Panc1 (cell line): ENCODE data around the gene AKAP1. TPM values are rescaled to one million over a fixed set of nuclear protein-coding genes. Genes with fewer than 3 reads are reported as not detected.

Experiments used
- ATAC-seq: fragments of 200-7000 bp; cut with Tn5 transposase; 2 replicates; pipeline ENCODE4 v1.9.1; 2020; ENCODE audit warnings: mild to moderate bottlenecking, moderate library complexity
- BruUV-seq: library from RNA; stranded (reverse); fragments of 400-500 nt; replicated peaks from 2 replicates; lab custom pipeline; 2021; lab: Mats Ljungman, UMichigan
- CTCF ChIA-PET: fragments of 300-600 bp; sonication (Branson Sonifier 250); formaldehyde crosslinking; loops from one replicate; lab custom pipeline; 2022; ENCODE audit warnings: antibody characterized with exemption; lab: Charles Lee
- POLR2A ChIA-PET: fragments of 300-600 bp; sonication (Branson Sonifier 250); formaldehyde crosslinking; loops from one replicate; lab custom pipeline; 2022; ENCODE audit warnings: antibody characterized with exemption; lab: Charles Lee
- DNase-seq: peaks from one replicate; pipeline ENCODE4 v3.0.0-alpha.2; 2010; ENCODE audit warnings: low read depth, low spot score
- H3K27ac ChIP-seq: 2 replicates; pipeline ENCODE4 v1.5.1; 2011; ENCODE audit warnings: mild to moderate bottlenecking, low read length, inconsistent platforms
- H3K27me3 ChIP-seq: fragments of 200-500 bp; sonication (Bioruptor generic); 2 replicates; pipeline ENCODE4 v1.6.0; 2014; ENCODE audit warnings: low read length, inconsistent platforms; ENCODE audit not compliant: control insufficient read depth, insufficient read depth
- H3K36me3 ChIP-seq: fragments of 200-500 bp; sonication (Bioruptor generic); 2 replicates; pipeline ENCODE4 v1.5.1; 2014; ENCODE audit warnings: inconsistent platforms, mild to moderate bottlenecking, low read length, moderate library complexity; ENCODE audit not compliant: control insufficient read depth, insufficient read depth
- H3K4me1 ChIP-seq: 2 replicates; pipeline ENCODE4 v1.5.1; 2011; ENCODE audit warnings: inconsistent platforms, mild to moderate bottlenecking, low read length, moderate library complexity; ENCODE audit not compliant: control insufficient read depth, insufficient read depth
- H3K4me3 ChIP-seq, 2 experiments: 2 replicates each; pipeline ENCODE4 v1.5.1; 2011 to 2012; ENCODE audit warnings: low read depth in 2 of 2, low read length in 2 of 2, mild to moderate bottlenecking in 2 of 2, inconsistent platforms in 1 of 2, moderate library complexity in 1 of 2
- H3K9me3 ChIP-seq: fragments of 200-500 bp; sonication (Bioruptor generic); 2 replicates; pipeline ENCODE4 v1.5.1; 2014; ENCODE audit warnings: low read depth, mild to moderate bottlenecking, inconsistent platforms, low read length, moderate library complexity; ENCODE audit not compliant: control insufficient read depth, insufficient read depth
- CTCF ChIP-seq: fragments of 450-650 bp; IDR thresholded peaks from 2 replicates; pipeline ENCODE4 v1.5.1; 2017; ENCODE audit warnings: mild to moderate bottlenecking
- POLR2AphosphoS5 ChIP-seq: IDR thresholded peaks from 2 replicates; pipeline ENCODE4 v1.6.1; 2012; ENCODE audit warnings: mild to moderate bottlenecking, low read depth, low read length, moderate library complexity
- REST ChIP-seq, 2 experiments: IDR thresholded peaks; 2 replicates each; pipeline ENCODE4 v1.6.1; 2011 to 2012; ENCODE audit warnings: low read depth in 2 of 2, control low read depth in 1 of 2, low read length in 1 of 2, mild to moderate bottlenecking in 1 of 2, moderate library complexity in 1 of 2; ENCODE audit not compliant: insufficient read depth in 1 of 2
- SIN3A ChIP-seq: IDR thresholded peaks from 2 replicates; pipeline ENCODE4 v1.6.1; 2012; ENCODE audit warnings: low read depth, mild to moderate bottlenecking, low read length, moderate library complexity, borderline replicate concordance; ENCODE audit not compliant: insufficient read depth
- TCF7L2 ChIP-seq: IDR thresholded peaks from 2 replicates; pipeline ENCODE4 v1.6.1; 2011; ENCODE audit warnings: mild to moderate bottlenecking, low read depth, low read length, inconsistent platforms
- in situ Hi-C: cut with HindIII; loops from 2 replicates; pipeline ENCODE4 v1.10.0; 2016; ENCODE audit warnings: low sequenced_read_pairs, low pct_unique_long_range_greater_than_20kb
- intact Hi-C: fragments of 100-400 bp; cut with micrococcal nuclease; formaldehyde crosslinking; loops from one replicate; pipeline ENCODE4 v1.10.0; 2022; ENCODE audit not compliant: unreplicated experiment
- total RNA-seq: library from RNA; stranded (reverse); gene quantifications from one replicate; pipeline ENCODE4 v1.2.1, GENCODE V29; 2021; ENCODE audit not compliant: unreplicated experiment

The AKAP1 gene
- total RNA-seq, 1 experiment from 2014 or later = 52.7 TPM

GRCh38 chr17:57121308-57122042 lies 36.4 kb downstream of the AKAP1 start:
- CTCF ChIA-PET = interaction anchor here (0.8 kb wide), 1 partner anchor 11 kb away, joined by 3 read pairs; no protein-coding TSS in a partner anchor
- no TSS peak for BruUV-seq

GRCh38 chr17:57124053-57124452 lies 39.0 kb downstream of the AKAP1 start:
- in situ Hi-C loops (no loop called here), intact Hi-C loops (no loop called here)
- H3K36me3 ChIP-seq = peaks cover 6% of the 10 kb centered on the region; the same call in 1 of the 2 replicates
- CTCF ChIA-PET = no interaction called here
- no peak overlapping the region for H3K4me3 ChIP-seq
- no peak overlapping the region for H3K27ac ChIP-seq
- H3K9me3 ChIP-seq = no peaks in the 10 kb centered on the region
- POLR2A ChIA-PET = interaction anchor here (0.6 kb wide), 1 partner anchor 1228 kb away, joined by 3 read pairs; no protein-coding TSS in a partner anchor
- H3K4me1 ChIP-seq = no peaks in the 10 kb centered on the region
- no peak for TF ChIP-seq SIN3A
- BruUV-seq = no TSS peak
- DNase-seq = no peak
- H3K27me3 ChIP-seq = no peaks in the 10 kb centered on the region
- no peak for ATAC-seq

More at GRCh38 chr17:57121308-57122042, 36.4 kb downstream of the AKAP1 start:
- ATAC-seq = peak; percentile 86
- peaks cover 6% of the 10 kb centered on the region; the same call in 1 of the 2 replicates for H3K36me3 ChIP-seq
- no peaks in the 10 kb centered on the region for H3K4me1 ChIP-seq
- POLR2A ChIA-PET = no interaction called here
- H3K27me3 ChIP-seq = no peaks in the 10 kb centered on the region
- H3K27ac ChIP-seq = no peak overlapping the region
- TF ChIP-seq CTCF = peak; percentile 79
- TF ChIP-seq TCF7L2 = no peak
- DNase-seq = no peak
- no peak overlapping the region for H3K4me3 ChIP-seq
- in situ Hi-C loops (no loop called here), intact Hi-C loops (no loop called here)
- no peaks in the 10 kb centered on the region for H3K9me3 ChIP-seq

- BruUV-seq = no TSS peak
- no peak overlapping the region for H3K27ac ChIP-seq
- H3K36me3 ChIP-seq = 0 out of 2 replicates have a peak, but pooled peaks cover 6% of the 10 kb centered on the region
- DNase-seq = no peak
- in situ Hi-C loops (no loop called here), intact Hi-C loops (no loop called here)
- H3K4me1 ChIP-seq = peaks cover under 1% of the 10 kb centered on the region; the same call in 1 of the 2 replicates
- no peak for ATAC-seq
- H3K27me3 ChIP-seq = no peaks in the 10 kb centered on the region
- H3K4me3 ChIP-seq = no peak overlapping the region
- POLR2A ChIA-PET = no interaction called here
- CTCF ChIA-PET = interaction anchor here (0.6 kb wide), 1 partner anchor 67 kb away, joined by 3 read pairs; no protein-coding TSS in a partner anchor
- TF ChIP-seq REST (IDR thresholded peaks at IDR 0.05; ENCODE audit: insufficient read depth in 1 of 2, low read depth in 2 of 2, low read length in 1 of 2) (no peak), TCF7L2 (no peak), CTCF (no peak), POLR2AphosphoS5 (no peak), SIN3A (no peak)
- no peaks in the 10 kb centered on the region for H3K9me3 ChIP-seq
Measured at GRCh38 chr17:57125406-57125805, 40.4 kb downstream of the AKAP1 start.
